WTC11 (cell line): ENCODE results near the gene DYNLL2. TPM values are rescaled to one million over a fixed set of nuclear protein-coding genes. Genes with fewer than 3 reads are reported as not detected.

Source experiments
- ATAC-seq: fragments of 200-7000 bp; cut with Tn5 transposase; 2 replicates; pipeline ENCODE4 v1.10.0; 2021; ENCODE audit warnings: mild to moderate bottlenecking, moderate library complexity
- CTCF ChIA-PET: fragments of 300-600 bp; sonication (Branson Sonifier 250); formaldehyde crosslinking; loops from one replicate; lab custom pipeline; 2021; ENCODE audit warnings: antibody characterized with exemption; lab: Charles Lee
- POLR2A ChIA-PET: fragments of 350-600 bp; sonication (Branson Sonifier 250); formaldehyde crosslinking; loops from one replicate; lab custom pipeline; 2021; ENCODE audit warnings: antibody characterized with exemption; lab: Charles Lee
- DNase-seq: peaks from one replicate; pipeline ENCODE4 v3.0.0; 2021; ENCODE audit warnings: low spot score
- H3K27ac Mint-ChIP-seq: 2 replicates; pipeline ENCODE4 v1.8.0; 2021; ENCODE audit warnings: mixed read lengths
- H3K27me3 Mint-ChIP-seq: 2 replicates; pipeline ENCODE4 v1.8.0; 2021; ENCODE audit warnings: low read depth, mild to moderate bottlenecking, moderate library complexity, mixed read lengths
- H3K36me3 Mint-ChIP-seq: 2 replicates; pipeline ENCODE4 v1.8.0; 2021; ENCODE audit warnings: mixed read lengths
- H3K4me1 Mint-ChIP-seq: 2 replicates; pipeline ENCODE4 v1.8.0; 2022; ENCODE audit warnings: mixed read lengths
- H3K4me3 Mint-ChIP-seq: 2 replicates; pipeline ENCODE4 v1.8.0; 2021; ENCODE audit warnings: mild to moderate bottlenecking, moderate library complexity, mixed read lengths
- H3K9me3 Mint-ChIP-seq: 2 replicates; pipeline ENCODE4 v1.8.0; 2021; ENCODE audit warnings: mixed read lengths
- CBFB ChIP-seq: sonication (generic); formaldehyde crosslinking; IDR thresholded peaks from 2 replicates; pipeline ENCODE4 v1.8.1; 2022; ENCODE audit warnings: mild to moderate bottlenecking, low read depth, missing genetic modification reagents
- ELF4 ChIP-seq: sonication (generic); formaldehyde crosslinking; IDR thresholded peaks from 2 replicates; pipeline ENCODE4 v1.8.1; 2022; ENCODE audit warnings: low read depth, mild to moderate bottlenecking, moderate library complexity, missing genetic modification reagents
- GTF2I ChIP-seq: fragments of 250-450 bp; sonication (Bioruptor Pico); conservative IDR thresholded peaks from 2 replicates; pipeline ENCODE4 v1.4.0; 2021; ENCODE audit warnings: mild to moderate bottlenecking
- HMGA2 ChIP-seq: fragments of 250-450 bp; sonication (Bioruptor Pico); IDR thresholded peaks from 2 replicates; pipeline ENCODE4 v1.4.0; 2021; ENCODE audit warnings: mild to moderate bottlenecking, moderate library complexity
- IRF2 ChIP-seq: sonication (generic); formaldehyde crosslinking; IDR thresholded peaks from 2 replicates; pipeline ENCODE4 v1.8.0; 2022; ENCODE audit warnings: low read depth, missing genetic modification reagents, borderline replicate concordance
- JAZF1 ChIP-seq: fragments of 250-450 bp; sonication (Bioruptor Pico); IDR thresholded peaks from 2 replicates; pipeline ENCODE4 v1.9.0; 2021; ENCODE audit warnings: moderate library complexity, mild to moderate bottlenecking, inconsistent platforms
- MXD4 ChIP-seq: fragments of 250-450 bp; sonication (Bioruptor Pico); IDR thresholded peaks from 2 replicates; pipeline ENCODE4 v1.8.0; 2021; ENCODE audit warnings: mild to moderate bottlenecking, moderate library complexity, borderline replicate concordance
- NR1H2 ChIP-seq: sonication (generic); formaldehyde crosslinking; IDR thresholded peaks from 2 replicates; pipeline ENCODE4 v1.9.0; 2021; ENCODE audit warnings: mild to moderate bottlenecking, moderate library complexity, missing genetic modification reagents
- SOX15 ChIP-seq: fragments of 250-450 bp; sonication (Bioruptor Pico); IDR thresholded peaks from 2 replicates; pipeline ENCODE4 v1.9.0; 2021; ENCODE audit warnings: mild to moderate bottlenecking
- ZNF121 ChIP-seq: sonication (generic); formaldehyde crosslinking; IDR thresholded peaks from 2 replicates; pipeline ENCODE4 v1.8.0; 2023; ENCODE audit warnings: missing genetic modification reagents
- total RNA-seq: library from RNA; stranded (reverse); gene quantifications from 3 replicates; pipeline ENCODE4 v1.2.3, GENCODE V29; 2021
- TF ChIP-seq, protein P1 (sequence below): sonication (generic); formaldehyde crosslinking; IDR thresholded peaks from 2 replicates; pipeline ENCODE4 v1.8.1; 2023; ENCODE audit warnings: mild to moderate bottlenecking, missing genetic modification reagents
- TF ChIP-seq, protein P2 (sequence below): sonication (generic); formaldehyde crosslinking; IDR thresholded peaks from 2 replicates; pipeline ENCODE4 v1.8.1; 2023; ENCODE audit warnings: mild to moderate bottlenecking, missing genetic modification reagents, moderate library complexity
- TF ChIP-seq, protein P3 (sequence below): sonication (generic); formaldehyde crosslinking; IDR thresholded peaks from 2 replicates; pipeline ENCODE4 v1.8.1; 2022; ENCODE audit warnings: low read depth, missing genetic modification reagents, borderline replicate concordance
- TF ChIP-seq, protein P4 (sequence below): sonication (generic); formaldehyde crosslinking; IDR thresholded peaks from 2 replicates; pipeline ENCODE4 v1.8.1; 2023; ENCODE audit warnings: mild to moderate bottlenecking, missing genetic modification reagents, moderate library complexity
- TF ChIP-seq, protein P5 (sequence below): sonication (generic); formaldehyde crosslinking; conservative IDR thresholded peaks from 2 replicates; pipeline ENCODE4 v1.8.1; 2022; ENCODE audit warnings: mild to moderate bottlenecking, missing genetic modification reagents
- TF ChIP-seq, protein P6 (sequence below): sonication (generic); formaldehyde crosslinking; IDR thresholded peaks from 2 replicates; pipeline ENCODE4 v1.8.0; 2023; ENCODE audit warnings: missing genetic modification reagents
- TF ChIP-seq, protein P7 (sequence below): fragments of 250-450 bp; sonication (Bioruptor Pico); conservative IDR thresholded peaks from 2 replicates; pipeline ENCODE4 v1.9.0; 2021; ENCODE audit warnings: mild to moderate bottlenecking
- TF ChIP-seq, protein P8 (sequence below): sonication (generic); formaldehyde crosslinking; IDR thresholded peaks from 2 replicates; pipeline ENCODE4 v1.8.0; 2022; ENCODE audit warnings: missing genetic modification reagents

The DYNLL2 gene
- total RNA-seq, 1 experiment from 2014 or later = 34.6 TPM

DNA sequence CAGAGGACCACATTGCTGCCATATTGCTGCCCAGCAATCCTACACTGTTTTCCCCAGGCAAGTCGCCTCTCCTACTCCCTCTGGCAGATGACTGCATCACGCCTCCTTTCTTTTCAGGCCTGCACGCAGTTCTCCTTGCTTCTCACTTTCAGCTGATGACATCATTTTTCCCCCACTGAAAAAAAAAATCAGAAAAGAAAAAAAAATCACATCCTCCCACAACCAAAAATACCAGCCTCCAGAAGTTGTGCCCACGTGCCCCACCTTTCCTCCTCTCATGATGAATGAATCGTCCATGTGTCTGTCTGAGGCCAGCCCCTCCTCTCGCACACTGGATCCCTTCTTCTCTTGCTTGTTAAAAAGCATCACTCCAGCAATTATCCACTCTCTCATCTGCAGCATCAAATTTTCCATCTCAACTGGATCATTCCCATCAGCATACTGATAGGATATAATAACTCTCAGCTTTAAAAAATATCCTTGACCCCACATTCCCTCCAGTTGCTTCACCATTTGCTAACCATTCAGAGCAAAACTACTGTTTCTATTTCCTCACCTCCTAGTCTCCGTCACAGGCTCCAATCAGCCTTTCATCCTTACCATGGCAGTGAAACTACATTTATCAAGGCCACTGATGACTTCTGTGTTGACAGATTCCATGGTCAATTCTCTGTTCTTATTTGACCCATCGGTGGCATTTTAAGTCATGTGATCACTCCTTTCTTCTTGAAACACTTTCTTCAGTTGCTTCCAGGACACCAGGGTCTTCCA lies 30.1 kb upstream of the DYNLL2 start:
- POLR2A ChIA-PET = no interaction called here
- Mint-ChIP-seq H3K27ac (no peak overlapping the region), H3K36me3 (no peaks in the 10 kb centered on the region), H3K27me3 (no peaks in the 10 kb centered on the region), H3K4me3 (no peak overlapping the region), H3K9me3 (no peaks in the 10 kb centered on the region), H3K4me1 (no peaks in the 10 kb centered on the region)
- CTCF ChIA-PET = no interaction called here
- no peak for TF ChIP-seq IRF2 (CRISPR knock-in tag)
- TF ChIP-seq, protein P1, sequence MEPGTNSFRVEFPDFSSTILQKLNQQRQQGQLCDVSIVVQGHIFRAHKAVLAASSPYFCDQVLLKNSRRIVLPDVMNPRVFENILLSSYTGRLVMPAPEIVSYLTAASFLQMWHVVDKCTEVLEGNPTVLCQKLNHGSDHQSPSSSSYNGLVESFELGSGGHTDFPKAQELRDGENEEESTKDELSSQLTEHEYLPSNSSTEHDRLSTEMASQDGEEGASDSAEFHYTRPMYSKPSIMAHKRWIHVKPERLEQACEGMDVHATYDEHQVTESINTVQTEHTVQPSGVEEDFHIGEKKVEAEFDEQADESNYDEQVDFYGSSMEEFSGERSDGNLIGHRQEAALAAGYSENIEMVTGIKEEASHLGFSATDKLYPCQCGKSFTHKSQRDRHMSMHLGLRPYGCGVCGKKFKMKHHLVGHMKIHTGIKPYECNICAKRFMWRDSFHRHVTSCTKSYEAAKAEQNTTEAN (CRISPR knock-in tag) = no peak
- TF ChIP-seq, protein P2, sequence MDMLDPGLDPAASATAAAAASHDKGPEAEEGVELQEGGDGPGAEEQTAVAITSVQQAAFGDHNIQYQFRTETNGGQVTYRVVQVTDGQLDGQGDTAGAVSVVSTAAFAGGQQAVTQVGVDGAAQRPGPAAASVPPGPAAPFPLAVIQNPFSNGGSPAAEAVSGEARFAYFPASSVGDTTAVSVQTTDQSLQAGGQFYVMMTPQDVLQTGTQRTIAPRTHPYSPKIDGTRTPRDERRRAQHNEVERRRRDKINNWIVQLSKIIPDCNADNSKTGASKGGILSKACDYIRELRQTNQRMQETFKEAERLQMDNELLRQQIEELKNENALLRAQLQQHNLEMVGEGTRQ (CRISPR knock-in tag) = no peak
- TF ChIP-seq NR1H2 = no peak
- TF ChIP-seq ZNF121 (CRISPR knock-in tag) = no peak
- TF ChIP-seq, protein P3, sequence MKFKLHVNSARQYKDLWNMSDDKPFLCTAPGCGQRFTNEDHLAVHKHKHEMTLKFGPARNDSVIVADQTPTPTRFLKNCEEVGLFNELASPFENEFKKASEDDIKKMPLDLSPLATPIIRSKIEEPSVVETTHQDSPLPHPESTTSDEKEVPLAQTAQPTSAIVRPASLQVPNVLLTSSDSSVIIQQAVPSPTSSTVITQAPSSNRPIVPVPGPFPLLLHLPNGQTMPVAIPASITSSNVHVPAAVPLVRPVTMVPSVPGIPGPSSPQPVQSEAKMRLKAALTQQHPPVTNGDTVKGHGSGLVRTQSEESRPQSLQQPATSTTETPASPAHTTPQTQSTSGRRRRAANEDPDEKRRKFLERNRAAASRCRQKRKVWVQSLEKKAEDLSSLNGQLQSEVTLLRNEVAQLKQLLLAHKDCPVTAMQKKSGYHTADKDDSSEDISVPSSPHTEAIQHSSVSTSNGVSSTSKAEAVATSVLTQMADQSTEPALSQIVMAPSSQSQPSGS (CRISPR knock-in tag) = no peak
- TF ChIP-seq HMGA2 (CRISPR knock-in tag) = no peak
- TF ChIP-seq, protein P4, sequence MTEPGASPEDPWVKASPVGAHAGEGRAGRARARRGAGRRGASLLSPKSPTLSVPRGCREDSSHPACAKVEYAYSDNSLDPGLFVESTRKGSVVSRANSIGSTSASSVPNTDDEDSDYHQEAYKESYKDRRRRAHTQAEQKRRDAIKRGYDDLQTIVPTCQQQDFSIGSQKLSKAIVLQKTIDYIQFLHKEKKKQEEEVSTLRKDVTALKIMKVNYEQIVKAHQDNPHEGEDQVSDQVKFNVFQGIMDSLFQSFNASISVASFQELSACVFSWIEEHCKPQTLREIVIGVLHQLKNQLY = no peak
- TF ChIP-seq ELF4 (CRISPR knock-in tag) = no peak
- no peak for TF ChIP-seq SOX15 (CRISPR knock-in tag)
- TF ChIP-seq, protein P5, sequence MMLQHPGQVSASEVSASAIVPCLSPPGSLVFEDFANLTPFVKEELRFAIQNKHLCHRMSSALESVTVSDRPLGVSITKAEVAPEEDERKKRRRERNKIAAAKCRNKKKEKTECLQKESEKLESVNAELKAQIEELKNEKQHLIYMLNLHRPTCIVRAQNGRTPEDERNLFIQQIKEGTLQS (CRISPR knock-in tag) = no peak
- TF ChIP-seq, protein P6, sequence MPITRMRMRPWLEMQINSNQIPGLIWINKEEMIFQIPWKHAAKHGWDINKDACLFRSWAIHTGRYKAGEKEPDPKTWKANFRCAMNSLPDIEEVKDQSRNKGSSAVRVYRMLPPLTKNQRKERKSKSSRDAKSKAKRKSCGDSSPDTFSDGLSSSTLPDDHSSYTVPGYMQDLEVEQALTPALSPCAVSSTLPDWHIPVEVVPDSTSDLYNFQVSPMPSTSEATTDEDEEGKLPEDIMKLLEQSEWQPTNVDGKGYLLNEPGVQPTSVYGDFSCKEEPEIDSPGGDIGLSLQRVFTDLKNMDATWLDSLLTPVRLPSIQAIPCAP = no peak
- no peak for TF ChIP-seq JAZF1
- TF ChIP-seq CBFB (CRISPR knock-in tag) = no peak
- TF ChIP-seq, protein P7, sequence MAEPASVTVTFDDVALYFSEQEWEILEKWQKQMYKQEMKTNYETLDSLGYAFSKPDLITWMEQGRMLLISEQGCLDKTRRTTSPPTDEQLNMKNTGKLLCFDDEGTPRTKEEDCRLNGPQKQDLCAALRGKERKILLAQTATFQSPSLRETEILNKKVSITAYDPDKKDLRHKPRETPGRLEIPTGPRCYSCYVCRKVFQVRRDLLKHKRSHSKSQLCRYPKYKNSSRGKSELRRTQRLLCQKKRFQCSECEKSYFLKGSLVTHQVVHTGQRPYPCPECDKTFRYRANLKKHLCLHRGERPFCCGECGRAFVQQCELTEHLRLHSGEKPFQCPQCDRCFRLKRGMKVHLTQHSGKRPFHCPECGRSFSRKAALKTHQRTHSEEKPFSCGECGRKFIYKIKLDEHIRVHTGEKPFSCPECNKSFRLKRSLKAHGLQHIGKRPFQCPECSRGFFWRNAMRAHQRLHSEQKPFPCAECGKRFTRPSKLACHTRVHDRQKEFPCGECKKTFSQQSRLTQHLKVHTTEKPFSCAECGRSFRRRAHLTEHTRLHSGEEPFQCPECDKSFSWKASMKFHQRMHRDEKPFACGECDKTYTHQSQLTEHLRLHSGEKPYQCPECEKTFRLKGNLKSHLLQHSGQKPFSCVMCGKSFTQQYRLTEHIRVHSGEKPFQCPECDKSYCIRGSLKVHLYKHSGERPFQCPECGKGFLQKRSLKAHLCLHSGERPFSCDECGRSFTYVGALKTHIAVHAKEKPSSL (CRISPR knock-in tag) = no peak
- TF ChIP-seq GTF2I (CRISPR knock-in tag) = no peak
- no peak for TF ChIP-seq MXD4 (CRISPR knock-in tag)
- TF ChIP-seq, protein P8, sequence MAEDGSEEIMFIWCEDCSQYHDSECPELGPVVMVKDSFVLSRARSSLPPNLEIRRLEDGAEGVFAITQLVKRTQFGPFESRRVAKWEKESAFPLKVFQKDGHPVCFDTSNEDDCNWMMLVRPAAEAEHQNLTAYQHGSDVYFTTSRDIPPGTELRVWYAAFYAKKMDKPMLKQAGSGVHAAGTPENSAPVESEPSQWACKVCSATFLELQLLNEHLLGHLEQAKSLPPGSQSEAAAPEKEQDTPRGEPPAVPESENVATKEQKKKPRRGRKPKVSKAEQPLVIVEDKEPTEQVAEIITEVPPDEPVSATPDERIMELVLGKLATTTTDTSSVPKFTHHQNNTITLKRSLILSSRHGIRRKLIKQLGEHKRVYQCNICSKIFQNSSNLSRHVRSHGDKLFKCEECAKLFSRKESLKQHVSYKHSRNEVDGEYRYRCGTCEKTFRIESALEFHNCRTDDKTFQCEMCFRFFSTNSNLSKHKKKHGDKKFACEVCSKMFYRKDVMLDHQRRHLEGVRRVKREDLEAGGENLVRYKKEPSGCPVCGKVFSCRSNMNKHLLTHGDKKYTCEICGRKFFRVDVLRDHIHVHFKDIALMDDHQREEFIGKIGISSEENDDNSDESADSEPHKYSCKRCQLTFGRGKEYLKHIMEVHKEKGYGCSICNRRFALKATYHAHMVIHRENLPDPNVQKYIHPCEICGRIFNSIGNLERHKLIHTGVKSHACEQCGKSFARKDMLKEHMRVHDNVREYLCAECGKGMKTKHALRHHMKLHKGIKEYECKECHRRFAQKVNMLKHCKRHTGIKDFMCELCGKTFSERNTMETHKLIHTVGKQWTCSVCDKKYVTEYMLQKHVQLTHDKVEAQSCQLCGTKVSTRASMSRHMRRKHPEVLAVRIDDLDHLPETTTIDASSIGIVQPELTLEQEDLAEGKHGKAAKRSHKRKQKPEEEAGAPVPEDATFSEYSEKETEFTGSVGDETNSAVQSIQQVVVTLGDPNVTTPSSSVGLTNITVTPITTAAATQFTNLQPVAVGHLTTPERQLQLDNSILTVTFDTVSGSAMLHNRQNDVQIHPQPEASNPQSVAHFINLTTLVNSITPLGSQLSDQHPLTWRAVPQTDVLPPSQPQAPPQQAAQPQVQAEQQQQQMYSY (CRISPR knock-in tag) = no peak
- no peak for DNase-seq
- ATAC-seq = no peak
